Astrocyte of the spinal cord (primary cell): Measurements from ENCODE around the gene TMEM151B.
A peak's percentile ranks its signal among the peaks of the same experiment; 100 is the strongest.

ENCODE experiments used
- DNase-seq: peaks from one replicate; pipeline ENCODE4 v3.0.0; 2011; ENCODE audit warnings: low read depth, low spot score
- H3K4me3 ChIP-seq: 2 replicates; pipeline ENCODE4 v1.5.1; 2011; ENCODE audit warnings: low read depth, mild to moderate bottlenecking, low read length, moderate library complexity
- in situ Hi-C: cut with HindIII; loops from 2 replicates; pipeline ENCODE4 v1.10.0; 2017; ENCODE audit warnings: low sequenced_read_pairs
- TF ChIP-seq, protein P1 (sequence below): IDR thresholded peaks from 2 replicates; pipeline ENCODE4 v1.5.1; 2012; ENCODE audit warnings: low read depth, mild to moderate bottlenecking, low read length, inconsistent platforms

TMEM151B gene

DNA sequence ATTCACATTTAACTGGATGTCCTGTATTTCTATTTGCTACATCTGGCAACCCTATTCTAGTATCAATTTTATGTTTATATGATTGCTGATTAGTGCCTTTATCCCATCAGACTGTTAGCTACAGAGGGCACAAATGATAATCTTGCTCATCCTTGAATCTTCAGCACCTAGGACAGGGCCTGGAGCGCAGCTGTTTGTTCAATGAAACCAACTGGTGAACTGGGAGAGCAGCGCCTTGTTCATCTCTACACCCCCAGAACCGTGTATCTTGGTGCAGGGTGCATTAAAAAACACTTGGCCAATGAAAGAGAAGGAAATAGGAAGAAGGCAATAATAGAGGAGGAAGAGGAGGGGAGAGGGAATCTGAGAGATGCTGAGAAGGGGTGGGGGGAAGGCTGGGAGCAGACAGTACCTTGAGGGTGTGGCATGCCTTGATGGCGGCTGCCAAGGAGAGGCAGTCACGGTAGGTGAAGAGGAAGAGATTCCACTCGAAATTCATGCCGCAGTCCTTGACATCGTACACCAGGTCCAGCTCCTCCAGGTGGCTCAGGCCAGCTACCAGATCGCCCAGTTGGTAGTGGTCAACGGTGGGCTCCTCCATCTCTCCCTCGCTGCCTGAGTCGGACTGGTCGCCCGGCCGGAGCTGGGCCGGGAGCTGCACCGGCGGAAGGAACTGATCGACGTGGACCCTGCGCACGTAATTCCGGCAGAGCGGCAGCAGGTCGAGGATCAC is 15.5 kb downstream of the TMEM151B start:
- in situ Hi-C loops, result no loop called here
- DNase-seq, result peak; percentile 18
- TF ChIP-seq, protein P1, sequence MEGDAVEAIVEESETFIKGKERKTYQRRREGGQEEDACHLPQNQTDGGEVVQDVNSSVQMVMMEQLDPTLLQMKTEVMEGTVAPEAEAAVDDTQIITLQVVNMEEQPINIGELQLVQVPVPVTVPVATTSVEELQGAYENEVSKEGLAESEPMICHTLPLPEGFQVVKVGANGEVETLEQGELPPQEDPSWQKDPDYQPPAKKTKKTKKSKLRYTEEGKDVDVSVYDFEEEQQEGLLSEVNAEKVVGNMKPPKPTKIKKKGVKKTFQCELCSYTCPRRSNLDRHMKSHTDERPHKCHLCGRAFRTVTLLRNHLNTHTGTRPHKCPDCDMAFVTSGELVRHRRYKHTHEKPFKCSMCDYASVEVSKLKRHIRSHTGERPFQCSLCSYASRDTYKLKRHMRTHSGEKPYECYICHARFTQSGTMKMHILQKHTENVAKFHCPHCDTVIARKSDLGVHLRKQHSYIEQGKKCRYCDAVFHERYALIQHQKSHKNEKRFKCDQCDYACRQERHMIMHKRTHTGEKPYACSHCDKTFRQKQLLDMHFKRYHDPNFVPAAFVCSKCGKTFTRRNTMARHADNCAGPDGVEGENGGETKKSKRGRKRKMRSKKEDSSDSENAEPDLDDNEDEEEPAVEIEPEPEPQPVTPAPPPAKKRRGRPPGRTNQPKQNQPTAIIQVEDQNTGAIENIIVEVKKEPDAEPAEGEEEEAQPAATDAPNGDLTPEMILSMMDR, result no peak
- no peak overlapping the region for H3K4me3 ChIP-seq

DNA sequence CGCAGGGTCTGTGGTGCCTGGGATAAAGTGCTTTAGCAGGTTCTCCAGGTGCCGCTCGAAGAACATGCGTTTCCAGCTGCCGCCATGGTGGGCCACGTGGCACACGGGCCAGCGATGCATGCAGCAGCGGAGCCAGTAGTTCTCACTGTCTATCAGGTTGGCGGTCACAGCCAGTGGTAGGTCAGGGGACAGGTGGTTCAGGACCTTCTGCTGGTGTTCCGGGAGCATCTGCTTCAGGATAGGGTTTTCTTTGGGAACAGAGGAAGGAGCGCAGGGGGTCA is 16.0 kb downstream of the TMEM151B start:
- in situ Hi-C loops, result no loop called here
- no peak overlapping the region for H3K4me3 ChIP-seq
- TF ChIP-seq, protein P1, result no peak
- DNase-seq, result no peak

DNA sequence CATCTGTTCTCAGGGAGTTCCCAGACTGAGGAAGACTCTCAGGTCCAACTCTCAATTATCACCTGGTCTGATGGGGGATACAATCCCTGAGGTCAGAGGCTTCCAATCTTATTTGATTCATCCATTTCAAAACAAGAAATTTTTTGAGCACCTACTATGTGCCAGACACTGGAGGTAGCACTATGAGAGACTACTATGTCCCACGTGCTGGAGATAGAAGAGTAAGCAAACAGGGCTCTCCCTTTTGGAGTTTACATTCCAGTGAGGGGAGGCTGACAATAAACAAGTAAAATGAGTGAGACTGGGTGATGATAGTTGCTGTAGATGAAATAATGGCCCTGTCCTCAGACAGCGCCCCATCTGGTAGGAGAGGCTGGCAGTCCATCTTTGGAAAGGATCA is 16.5 kb downstream of the TMEM151B start:
- TF ChIP-seq, protein P1, result no peak
- in situ Hi-C loops, result no loop called here
- no peak overlapping the region for H3K4me3 ChIP-seq
- no peak for DNase-seq

DNA sequence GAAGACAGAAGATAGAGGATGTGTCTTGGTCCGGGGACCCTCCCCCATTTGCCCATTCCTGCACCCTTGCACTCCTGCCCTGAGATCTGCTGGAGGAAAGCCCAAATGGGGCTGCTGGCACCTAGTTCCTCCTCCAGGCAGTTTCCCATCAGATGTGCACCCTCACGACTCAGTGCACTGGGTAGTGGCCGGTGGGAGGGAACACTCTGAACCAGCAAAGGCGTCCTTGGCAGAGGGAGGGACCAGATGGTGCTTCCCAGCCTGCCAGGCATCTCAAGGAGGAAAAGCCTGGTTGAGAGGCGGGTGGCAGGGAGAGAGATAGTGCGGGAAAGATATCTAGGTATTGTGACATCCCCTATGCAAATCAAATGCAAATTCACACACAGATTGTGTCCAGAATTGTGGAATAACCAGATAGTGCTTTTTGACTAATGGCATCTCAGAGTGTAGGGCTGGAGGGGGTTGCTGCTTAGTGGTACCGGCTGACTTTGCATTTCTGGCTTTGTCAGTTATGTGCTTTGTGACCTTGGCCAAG is 19.5 kb downstream of the TMEM151B start:
- no peak for DNase-seq
- in situ Hi-C loops, result no loop called here
- TF ChIP-seq, protein P1, result no peak
- no peak overlapping the region for H3K4me3 ChIP-seq

DNA sequence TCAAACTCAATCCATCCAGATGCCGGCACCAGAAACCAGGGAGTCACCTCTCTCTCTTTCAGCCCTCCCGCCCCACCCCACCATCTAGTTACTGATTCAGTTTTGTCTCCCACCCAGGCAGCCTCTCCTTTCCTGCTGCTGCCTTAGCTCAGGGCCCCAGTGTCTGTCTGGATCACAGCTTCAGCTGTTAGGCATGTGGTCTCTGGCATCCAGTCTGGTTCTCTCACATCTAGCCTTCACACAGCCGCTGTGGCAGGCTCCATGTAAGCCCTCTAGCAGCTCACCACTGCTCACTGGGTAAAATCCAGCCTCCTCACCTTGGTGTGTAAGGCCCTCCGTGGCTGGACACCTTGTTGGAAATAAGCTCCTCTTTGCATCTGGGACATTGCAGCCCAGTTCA is 21.6 kb downstream of the TMEM151B start:
- DNase-seq, result no peak
- H3K4me3 ChIP-seq, result no peak overlapping the region
- in situ Hi-C loops, result no loop called here
- TF ChIP-seq, protein P1, result no peak

DNA sequence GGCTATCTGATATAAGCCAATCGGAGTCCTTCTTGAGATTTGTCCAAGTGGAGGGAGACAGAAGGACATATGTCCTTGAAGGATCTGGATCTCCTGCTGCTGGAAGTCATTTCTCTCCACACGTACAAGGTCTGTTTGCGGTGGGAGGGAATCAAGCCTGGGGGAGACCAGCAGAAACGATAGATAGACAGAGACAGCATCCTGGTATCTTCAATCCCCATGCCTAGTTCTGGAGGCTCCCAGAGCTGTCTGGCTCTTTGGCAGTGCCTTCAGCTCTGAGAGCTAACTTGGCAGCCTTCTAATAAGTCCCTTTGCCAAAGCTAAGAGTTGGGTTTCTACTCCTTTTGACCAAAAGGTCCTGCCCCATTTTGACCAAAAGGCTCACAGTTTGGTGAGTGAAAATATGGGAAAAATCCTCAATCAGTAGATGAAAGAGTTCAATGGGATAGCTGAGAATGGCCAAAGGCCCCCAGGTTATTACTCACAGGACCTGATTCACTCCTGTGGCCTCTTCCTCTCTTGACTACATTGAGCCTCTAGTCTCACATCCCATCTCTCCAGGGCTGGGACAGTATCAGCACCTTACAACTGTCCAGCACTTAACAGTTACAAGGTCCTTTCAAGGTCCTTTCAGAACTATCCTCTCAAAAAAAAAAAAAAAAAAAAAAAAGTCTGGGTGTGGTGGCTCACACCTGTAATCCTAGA is 22.6 kb downstream of the TMEM151B start:
- TF ChIP-seq, protein P1, result no peak
- DNase-seq, result no peak
- no peak overlapping the region for H3K4me3 ChIP-seq
- in situ Hi-C loops, result no loop called here
